Measurements from ENCODE around the gene CYP2A13.

DNA sequence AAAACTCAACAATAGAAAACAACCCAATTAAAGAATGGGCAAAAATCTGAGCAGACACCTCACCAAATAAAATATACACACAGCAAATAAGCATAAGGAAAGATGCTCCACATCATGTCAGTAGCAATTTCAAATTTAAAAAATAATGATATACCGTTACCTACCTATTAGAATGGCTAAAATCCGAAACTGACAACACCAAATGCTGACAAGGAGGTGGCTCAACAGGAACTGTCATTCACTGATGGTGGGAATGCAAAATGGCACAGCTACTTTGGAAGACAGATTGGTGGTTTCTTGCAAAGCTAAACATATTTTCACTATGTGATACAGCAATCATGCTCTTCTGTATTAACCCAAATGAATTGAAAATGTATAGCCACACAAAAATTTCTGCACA lies 9.1 kb downstream of the CYP2A13 start:
- TF ChIP-seq, protein P1, sequence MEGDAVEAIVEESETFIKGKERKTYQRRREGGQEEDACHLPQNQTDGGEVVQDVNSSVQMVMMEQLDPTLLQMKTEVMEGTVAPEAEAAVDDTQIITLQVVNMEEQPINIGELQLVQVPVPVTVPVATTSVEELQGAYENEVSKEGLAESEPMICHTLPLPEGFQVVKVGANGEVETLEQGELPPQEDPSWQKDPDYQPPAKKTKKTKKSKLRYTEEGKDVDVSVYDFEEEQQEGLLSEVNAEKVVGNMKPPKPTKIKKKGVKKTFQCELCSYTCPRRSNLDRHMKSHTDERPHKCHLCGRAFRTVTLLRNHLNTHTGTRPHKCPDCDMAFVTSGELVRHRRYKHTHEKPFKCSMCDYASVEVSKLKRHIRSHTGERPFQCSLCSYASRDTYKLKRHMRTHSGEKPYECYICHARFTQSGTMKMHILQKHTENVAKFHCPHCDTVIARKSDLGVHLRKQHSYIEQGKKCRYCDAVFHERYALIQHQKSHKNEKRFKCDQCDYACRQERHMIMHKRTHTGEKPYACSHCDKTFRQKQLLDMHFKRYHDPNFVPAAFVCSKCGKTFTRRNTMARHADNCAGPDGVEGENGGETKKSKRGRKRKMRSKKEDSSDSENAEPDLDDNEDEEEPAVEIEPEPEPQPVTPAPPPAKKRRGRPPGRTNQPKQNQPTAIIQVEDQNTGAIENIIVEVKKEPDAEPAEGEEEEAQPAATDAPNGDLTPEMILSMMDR (IDR thresholded peaks at IDR 0.05): no peak
- TF ChIP-seq POLR2A (IDR thresholded peaks at IDR 0.05): no peak

All from gastroesophageal sphincter (tissue), 3 donors.